ENCODE data around the gene PKIG.
A peak's percentile ranks its signal among the peaks of the same experiment; 100 is the strongest.

PKIG gene

GRCh38 chr20:44597516-44597915 lies 15.1 kb downstream of the PKIG start:
- no peak for DNase-seq

- DNase-seq = no peak
These were observed 15.6 kb downstream of the PKIG start for GRCh38 chr20:44597930-44598329.

GRCh38 chr20:44598423-44599305 lies 16.3 kb downstream of the PKIG start:
- no peak for DNase-seq

- DNase-seq = no peak
These were observed 17.3 kb downstream of the PKIG start for GRCh38 chr20:44599715-44600114.

- no peak for DNase-seq
These were observed 17.9 kb downstream of the PKIG start for GRCh38 chr20:44600301-44600700.

DNA sequence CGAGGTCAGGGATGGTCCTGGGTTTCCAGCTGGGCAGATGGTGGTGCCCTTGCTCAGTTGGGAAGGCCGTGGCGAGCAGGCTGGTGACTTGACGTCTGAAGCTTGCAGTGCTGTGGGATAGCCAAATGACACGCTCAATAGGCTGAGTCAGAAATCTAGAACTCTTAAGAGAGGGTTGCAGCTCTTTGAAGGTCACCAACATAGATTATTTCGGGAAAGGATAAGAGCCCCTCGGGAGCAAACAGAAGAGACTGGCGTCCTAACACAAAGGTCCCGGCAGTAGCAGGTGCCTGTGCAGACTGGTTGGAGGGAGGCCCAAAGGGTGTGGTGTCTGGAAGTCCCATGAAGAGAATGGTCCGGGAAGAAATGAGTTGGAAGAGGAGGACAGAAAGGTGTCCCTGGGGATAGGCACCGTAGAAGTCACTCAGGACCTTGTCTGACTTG lies 18.4 kb downstream of the PKIG start:
- no peak for DNase-seq

- DNase-seq = no peak
These were observed 18.9 kb downstream of the PKIG start for GRCh38 chr20:44601236-44601671.

DNA sequence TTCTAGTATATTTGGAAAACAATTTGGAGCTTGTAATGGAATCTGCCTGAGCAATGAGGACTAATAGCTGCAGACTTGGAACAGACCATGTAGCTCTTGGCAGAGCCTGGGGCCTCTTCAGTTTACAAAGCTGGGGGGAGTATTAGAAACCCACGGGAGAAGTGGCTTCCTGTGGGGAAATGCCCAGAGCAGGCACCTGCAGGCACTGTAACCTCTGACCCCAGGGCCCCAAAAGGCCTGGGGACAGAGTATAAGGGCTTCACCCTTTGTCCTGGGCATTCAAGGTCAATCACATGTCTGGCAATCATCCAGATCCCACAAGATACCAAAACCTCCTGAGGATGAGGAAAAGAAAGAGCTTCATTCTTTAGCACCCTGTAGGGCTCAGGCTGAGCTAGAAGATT lies 19.4 kb downstream of the PKIG start:
- DNase-seq = no peak

DNA sequence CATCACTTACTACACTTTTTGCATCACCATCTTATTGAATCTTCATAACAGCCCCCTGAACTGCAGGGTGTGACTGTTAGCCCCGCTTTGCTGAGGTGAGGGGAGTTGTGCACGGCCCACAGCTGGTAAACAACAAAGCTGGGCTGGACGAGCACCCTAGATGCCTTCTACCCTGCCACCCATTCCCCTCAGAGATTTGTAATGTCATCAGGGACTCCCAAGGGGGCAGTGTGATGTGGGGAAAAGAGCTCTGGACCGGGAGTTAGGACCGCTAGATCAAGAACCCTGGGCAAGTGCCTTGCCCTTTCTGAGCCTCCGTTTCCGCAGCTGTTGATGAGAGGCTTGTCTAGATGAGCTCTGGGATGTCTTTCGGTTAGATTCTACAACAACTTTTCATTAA lies 20.9 kb downstream of the PKIG start:
- no peak for DNase-seq

DNA sequence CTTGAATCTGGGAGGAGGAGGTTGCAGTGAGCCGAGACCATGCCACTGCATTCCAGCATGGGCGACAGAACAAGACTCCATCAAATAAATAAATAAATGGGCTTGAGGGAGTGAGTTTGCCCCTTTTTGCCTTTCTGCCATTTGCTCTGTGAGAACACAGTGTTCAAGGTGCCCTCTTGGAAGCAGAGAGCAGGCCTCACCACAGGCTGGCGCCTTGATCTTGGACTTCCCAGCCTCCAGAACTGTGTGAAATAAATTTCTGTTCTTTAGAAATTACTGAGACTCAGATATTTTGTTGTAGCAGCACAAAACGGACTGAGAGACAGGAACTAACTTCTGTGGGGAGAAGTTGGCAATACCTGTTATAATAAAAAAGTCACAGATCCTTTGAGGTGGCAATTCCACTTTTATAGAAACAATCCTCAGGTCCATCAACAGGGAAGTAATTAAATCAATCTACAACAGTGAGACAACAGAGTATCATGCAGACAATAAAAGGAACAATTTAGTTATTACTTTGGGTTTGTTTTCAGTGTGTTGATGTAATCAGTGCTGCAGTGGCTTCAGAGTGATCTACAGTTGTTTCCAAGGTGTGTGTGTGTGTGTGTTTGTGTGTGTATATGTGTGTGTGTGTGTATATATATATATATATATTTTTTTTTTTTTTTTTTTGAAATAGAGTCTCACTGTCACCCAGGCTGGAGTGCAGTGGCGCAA lies 24.5 kb downstream of the PKIG start:
- DNase-seq = no peak

- no peak for DNase-seq
These were observed 26.7 kb downstream of the PKIG start for GRCh38 chr20:44609006-44609515.

GRCh38 chr20:44609516-44610312 lies 27.3 kb downstream of the PKIG start:
- DNase-seq = peak; percentile 87

DNA sequence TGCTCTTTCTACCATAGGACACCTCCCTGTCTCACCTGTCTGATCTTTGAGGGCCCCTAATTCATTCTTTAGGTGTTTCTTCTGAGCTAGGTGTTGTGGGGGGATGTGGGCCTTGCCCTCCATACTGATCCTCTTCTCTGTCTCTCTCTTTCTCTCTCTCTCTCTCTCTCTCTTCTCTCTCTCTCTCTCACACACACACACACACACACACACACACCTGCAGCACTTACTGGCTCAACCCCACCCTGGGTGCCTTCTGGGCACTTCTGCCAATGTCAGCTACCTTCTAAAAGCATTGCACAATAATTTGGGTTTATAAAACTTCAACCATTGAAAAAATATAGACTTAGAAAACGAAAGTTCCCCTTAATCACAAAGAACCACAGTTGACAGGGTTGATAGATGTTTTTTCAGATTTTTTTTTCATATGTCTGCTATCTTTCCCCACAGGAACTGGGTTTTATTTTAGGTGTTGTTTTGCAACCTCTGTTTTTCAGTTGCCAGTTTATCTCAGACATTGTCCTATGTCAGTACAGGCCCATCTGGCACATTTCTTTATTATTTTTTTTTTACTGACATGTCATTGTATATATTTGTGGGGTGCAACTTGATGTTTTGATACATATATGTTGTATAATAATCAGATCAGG lies 28.1 kb downstream of the PKIG start:
- DNase-seq = no peak

GRCh38 chr20:44613575-44613974 lies 31.2 kb downstream of the PKIG start:
- no peak for DNase-seq

DNA sequence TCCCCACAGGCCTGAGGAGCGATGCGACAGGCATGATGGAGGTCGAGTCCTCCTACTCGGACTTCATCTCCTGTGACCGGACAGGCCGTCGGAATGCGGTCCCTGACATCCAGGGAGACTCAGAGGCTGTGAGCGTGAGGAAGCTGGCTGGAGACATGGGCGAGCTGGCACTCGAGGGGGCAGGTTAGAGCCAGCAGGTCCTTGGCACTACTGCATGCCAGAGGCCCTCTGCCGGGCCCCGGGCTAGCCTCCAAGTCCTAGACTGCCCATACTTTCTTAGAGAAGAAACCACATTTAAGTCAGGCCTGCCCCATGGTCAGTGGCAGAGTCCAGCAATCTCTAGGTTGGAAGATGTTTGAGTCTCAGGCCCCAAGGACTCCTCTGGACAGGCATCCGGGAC lies 32.1 kb downstream of the PKIG start:
- no peak for DNase-seq

DNA sequence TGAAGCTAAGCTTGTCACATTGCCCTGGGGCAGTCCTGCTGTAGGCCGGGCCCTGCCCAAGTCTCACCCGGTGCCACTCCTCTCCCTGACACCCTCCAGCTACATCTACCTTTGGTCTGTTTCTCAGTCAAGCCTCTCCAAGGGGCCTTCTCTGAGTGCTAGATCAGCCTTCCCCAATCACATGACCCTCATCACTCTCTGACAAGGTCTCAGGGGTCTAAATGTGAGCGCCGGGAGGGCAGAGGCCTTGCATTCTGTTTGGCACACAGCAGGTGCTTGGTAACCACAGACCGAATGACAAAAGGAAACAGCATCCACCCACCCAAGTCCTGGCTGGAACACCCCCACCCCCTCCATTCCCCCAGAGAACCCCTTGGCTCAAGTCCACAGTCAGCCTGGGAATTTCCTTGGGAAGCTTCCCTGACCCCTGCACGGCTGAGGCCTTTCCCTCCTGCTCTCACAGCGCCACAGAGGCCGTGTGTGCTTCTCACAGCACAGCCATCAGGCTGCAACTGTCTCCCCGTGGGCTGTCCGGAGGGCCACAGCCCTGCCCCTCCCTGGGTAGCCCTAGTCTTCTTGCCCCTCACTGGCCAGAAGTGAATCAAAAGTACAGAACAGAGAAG lies 32.9 kb downstream of the PKIG start:
- DNase-seq = no peak

GRCh38 chr20:44615876-44616603 lies 33.7 kb downstream of the PKIG start:
- no peak for DNase-seq

GRCh38 chr20:44616604-44616964 lies 34.2 kb downstream of the PKIG start:
- DNase-seq = no peak

- peak; percentile 42 for DNase-seq
These were observed 35.9 kb downstream of the PKIG start for GRCh38 chr20:44618318-44618731.

DNA sequence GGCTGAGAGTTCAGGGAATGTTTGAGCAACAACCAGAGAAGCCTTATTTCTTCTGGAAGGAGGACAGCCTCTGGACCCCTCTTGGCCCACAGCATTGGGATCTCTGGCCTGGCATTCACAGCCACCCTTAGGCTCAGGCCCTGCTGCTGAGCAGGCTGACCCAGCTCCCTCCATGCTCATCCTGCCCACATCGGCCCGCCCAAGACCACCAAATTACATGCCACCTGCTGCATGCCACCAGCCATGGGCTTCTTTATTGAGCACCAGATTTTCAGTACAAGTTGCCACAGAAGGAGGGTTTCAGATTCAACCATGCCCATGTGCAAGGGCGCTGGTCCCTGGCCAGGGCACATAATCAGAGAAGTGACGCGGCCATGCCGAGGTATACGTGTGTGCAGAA lies 36.9 kb downstream of the PKIG start:
- no peak for DNase-seq

- no peak for DNase-seq
These were observed 37.7 kb downstream of the PKIG start for GRCh38 chr20:44620030-44620429.
